HCT116 (cell line): ENCODE results near the gene LACRT. TPM values are rescaled to one million over a fixed set of nuclear protein-coding genes. Genes with fewer than 3 reads are reported as not detected.

Experiments used
- ATAC-seq: fragments of 200-7000 bp; cut with Tn5 transposase; 2 replicates; pipeline ENCODE4 v1.9.1; 2020; ENCODE audit warnings: mild to moderate bottlenecking, moderate library complexity
- BruUV-seq: library from RNA; stranded (reverse); fragments of 400-500 nt; replicated peaks from 2 replicates; lab custom pipeline; 2021; lab: Mats Ljungman, UMichigan
- CTCF ChIA-PET: fragments of 300-600 bp; sonication (Branson Sonifier 250); formaldehyde crosslinking; loops from one replicate; lab custom pipeline; 2021; ENCODE audit warnings: antibody characterized with exemption; lab: Charles Lee
- POLR2A ChIA-PET: fragments of 300-600, 350-600 bp; sonication (Branson Sonifier 250); formaldehyde crosslinking; loops from one replicate; lab custom pipeline; 2021; ENCODE audit warnings: antibody characterized with exemption; lab: Charles Lee
- RAD21 ChIA-PET, 2 experiments: fragments of 300-600 bp; sonication (Branson Sonifier 250); formaldehyde crosslinking; loops; one replicate each; lab custom pipeline; 2023; ENCODE audit warnings: low total read pairs in 2 of 2; ENCODE audit not compliant: uncharacterized antibody in 2 of 2, unreplicated experiment in 2 of 2, low non-redundant PET in 1 of 2; lab: Charles Lee
- DNase-seq: peaks from one replicate; pipeline ENCODE4 v3.0.0-alpha.2; 2010; ENCODE audit warnings: low read depth, low spot score
- H2AFZ ChIP-seq: fragments of 200-600 bp; shearing (Covaris generic), sonication (generic); 2 replicates; pipeline ENCODE4 v1.6.1; 2017; ENCODE audit warnings: low read depth, mixed run types, mixed read lengths, antibody characterized with exemption, low read length; ENCODE audit not compliant: poor library complexity, severe bottlenecking
- H3K27ac ChIP-seq: 2 replicates; pipeline ENCODE4 v1.5.1; 2012; ENCODE audit warnings: low read depth, low read length
- H3K27me3 ChIP-seq: fragments of 200-600 bp; sonication (generic); 2 replicates; pipeline ENCODE4 v1.6.1; 2016; ENCODE audit warnings: mixed run types, low read length, mixed read lengths; ENCODE audit not compliant: insufficient read depth
- H3K36me3 ChIP-seq, 2 experiments: fragments of 200-500 bp in 1 of 2; fragments of 200-600 bp in 1 of 2; sonication (Bioruptor generic) in 1 of 2; sonication (generic) in 1 of 2; 2 replicates each; pipeline versions ENCODE4 v1.5.1 to v1.6.1; 2014 to 2016; ENCODE audit warnings: low read length in 2 of 2, inconsistent platforms in 1 of 2, mixed read lengths in 1 of 2, mixed run types in 1 of 2; ENCODE audit not compliant: insufficient read depth in 2 of 2, control insufficient read depth in 1 of 2
- H3K4me1 ChIP-seq, 2 experiments: fragments of 200-600 bp in 1 of 2; sonication (generic) in 1 of 2; 2 replicates each; pipeline versions ENCODE4 v1.5.1 to v1.6.1; 2012 to 2017; ENCODE audit warnings: low read length in 2 of 2, inconsistent platforms in 1 of 2, mild to moderate bottlenecking in 1 of 2, mixed read lengths in 1 of 2, mixed run types in 1 of 2, moderate library complexity in 1 of 2; ENCODE audit not compliant: insufficient read depth in 2 of 2, control insufficient read depth in 1 of 2
- H3K4me2 ChIP-seq: fragments of 200-600 bp; sonication (generic); 2 replicates; pipeline ENCODE4 v1.6.1; 2017; ENCODE audit warnings: mixed run types, low read length, mixed read lengths
- H3K4me3 ChIP-seq, 2 experiments: fragments of 200-600 bp in 1 of 2; sonication (generic) in 1 of 2; replicated peaks in 1 of 2; 2 replicates each; pipeline ENCODE4 v1.5.1; 2011 to 2016; ENCODE audit warnings: low read length in 2 of 2, control low read depth in 1 of 2, low read depth in 1 of 2, mild to moderate bottlenecking in 1 of 2, mixed read lengths in 1 of 2, mixed run types in 1 of 2
- H3K79me2 ChIP-seq: fragments of 200-600 bp; sonication (generic); 2 replicates; pipeline ENCODE4 v1.6.1; 2017; ENCODE audit warnings: mild to moderate bottlenecking, mixed run types, low read length, moderate library complexity, mixed read lengths; ENCODE audit not compliant: insufficient read depth
- H3K9ac ChIP-seq: fragments of 200-600 bp; sonication (generic); 2 replicates; pipeline ENCODE4 v1.6.1; 2016; ENCODE audit warnings: low read length, mixed read lengths
- H3K9me2 ChIP-seq: fragments of 200-600 bp; sonication (generic), shearing (Covaris generic); 2 replicates; pipeline ENCODE4 v1.6.1; 2017; ENCODE audit warnings: mixed run types, mild to moderate bottlenecking, moderate library complexity; ENCODE audit not compliant: insufficient read depth
- H3K9me3 ChIP-seq, 2 experiments: fragments of 200-500 bp in 1 of 2; fragments of 200-600 bp in 1 of 2; sonication (Bioruptor generic) in 1 of 2; sonication (generic) in 1 of 2; 2 replicates each; pipeline ENCODE4 v1.6.1; 2014 to 2017; ENCODE audit warnings: low read length in 2 of 2, mixed read lengths in 2 of 2, inconsistent platforms in 1 of 2, low read depth in 1 of 2, mild to moderate bottlenecking in 1 of 2, mixed run types in 1 of 2, moderate library complexity in 1 of 2; ENCODE audit not compliant: control insufficient read depth in 1 of 2, insufficient read depth in 1 of 2
- H4K20me1 ChIP-seq: fragments of 200-600 bp; sonication (generic), shearing (Covaris generic); 2 replicates; pipeline ENCODE4 v1.6.1; 2017; ENCODE audit warnings: mixed run types, mild to moderate bottlenecking, moderate library complexity; ENCODE audit not compliant: insufficient read depth
- CBX3 ChIP-seq: IDR thresholded peaks from 2 replicates; pipeline ENCODE4 v1.6.1; 2012; ENCODE audit warnings: low read depth
- EGR1 ChIP-seq: IDR thresholded peaks from 2 replicates; pipeline ENCODE4 v1.6.1; 2012; ENCODE audit warnings: low read depth
- ELF1 ChIP-seq: IDR thresholded peaks from 2 replicates; pipeline ENCODE4 v1.6.1; 2012; ENCODE audit warnings: low read depth, borderline replicate concordance
- EZH2 ChIP-seq: fragments of 200-600 bp; sonication (generic); IDR thresholded peaks from 2 replicates; pipeline ENCODE4 v1.6.1; 2017; ENCODE audit warnings: antibody characterized with exemption, mixed run types
- EZH2phosphoT487 ChIP-seq: fragments of 200-600 bp; IDR thresholded peaks from 2 replicates; pipeline ENCODE4 v1.6.1; 2018; ENCODE audit warnings: antibody characterized with exemption, borderline replicate concordance
- FOSL1 ChIP-seq: IDR thresholded peaks from 2 replicates; pipeline ENCODE4 v1.6.1; 2012; ENCODE audit warnings: low read depth
- JUND ChIP-seq: IDR thresholded peaks from 2 replicates; pipeline ENCODE4 v1.6.1; 2012
- POLR2A ChIP-seq: IDR thresholded peaks from 2 replicates; pipeline ENCODE4 v1.7.0; 2011; ENCODE audit warnings: borderline replicate concordance; ENCODE audit not compliant: insufficient read depth, insufficient read length; ENCODE audit errors: extremely low read depth
- POLR2AphosphoS5 ChIP-seq: IDR thresholded peaks from 2 replicates; pipeline ENCODE4 v1.6.1; 2011; ENCODE audit warnings: mild to moderate bottlenecking, low read depth, low read length, moderate library complexity
- RAD21 ChIP-seq: IDR thresholded peaks from 2 replicates; pipeline ENCODE4 v1.6.1; 2012; ENCODE audit warnings: low read depth, mild to moderate bottlenecking
- SIN3A ChIP-seq: IDR thresholded peaks from 2 replicates; pipeline ENCODE4 v1.6.1; 2012; ENCODE audit warnings: low read depth
- TCF7L2 ChIP-seq: IDR thresholded peaks from 2 replicates; pipeline ENCODE4 v1.7.0; 2011; ENCODE audit warnings: borderline replicate concordance, inconsistent platforms; ENCODE audit not compliant: insufficient read depth, insufficient read length; ENCODE audit errors: extremely low read depth
- YY1 ChIP-seq: IDR thresholded peaks from 2 replicates; pipeline ENCODE4 v1.6.1; 2011; ENCODE audit warnings: low read length, low read depth, moderate library complexity, mild to moderate bottlenecking; ENCODE audit not compliant: insufficient replicate concordance; ENCODE audit errors: extremely low read depth
- ZFX ChIP-seq: fragments of 450-650 bp; IDR thresholded peaks from 2 replicates; pipeline ENCODE4 v1.6.1; 2017
- ZNF274 ChIP-seq: fragments of 200-500 bp; sonication (Bioruptor generic); IDR thresholded peaks from 2 replicates; pipeline ENCODE4 v1.6.1; 2014; ENCODE audit warnings: mild to moderate bottlenecking, low read depth, low read length, inconsistent platforms
- intact Hi-C: fragments of 100-400 bp; cut with micrococcal nuclease; formaldehyde crosslinking; loops from 2 replicates; pipeline ENCODE4 v1.10.0; 2022
- total RNA-seq: library from RNA; stranded (reverse); gene quantifications from one replicate; pipeline ENCODE4 v1.2.1, GENCODE V29; 2021; ENCODE audit not compliant: unreplicated experiment
- TF ChIP-seq, protein P1 (sequence below): IDR thresholded peaks from 2 replicates; pipeline ENCODE4 v1.6.1; 2012
- TF ChIP-seq, protein P2 (sequence below): IDR thresholded peaks from 2 replicates; pipeline ENCODE4 v1.6.1; 2012; ENCODE audit warnings: low read depth
- TF ChIP-seq, protein P3 (sequence below), 3 experiments: fragments of 200-600 bp in 1 of 3; sonication (generic) in 1 of 3; IDR thresholded peaks in 2 of 3; conservative IDR thresholded peaks in 1 of 3; 2 replicates each; pipeline ENCODE4 v1.5.1; 2012 to 2017; ENCODE audit warnings: low read depth in 2 of 3, low read length in 2 of 3, antibody characterized with exemption in 1 of 3, borderline replicate concordance in 1 of 3, control low read depth in 1 of 3, mild to moderate bottlenecking in 1 of 3, mixed read lengths in 1 of 3, mixed run types in 1 of 3, moderate library complexity in 1 of 3; ENCODE audit not compliant: insufficient read depth in 1 of 3
- TF ChIP-seq, protein P4 (sequence below): IDR thresholded peaks from 2 replicates; pipeline ENCODE4 v1.6.1; 2012

LACRT gene
- total RNA-seq, 1 experiment from 2014 or later: not detected

DNA sequence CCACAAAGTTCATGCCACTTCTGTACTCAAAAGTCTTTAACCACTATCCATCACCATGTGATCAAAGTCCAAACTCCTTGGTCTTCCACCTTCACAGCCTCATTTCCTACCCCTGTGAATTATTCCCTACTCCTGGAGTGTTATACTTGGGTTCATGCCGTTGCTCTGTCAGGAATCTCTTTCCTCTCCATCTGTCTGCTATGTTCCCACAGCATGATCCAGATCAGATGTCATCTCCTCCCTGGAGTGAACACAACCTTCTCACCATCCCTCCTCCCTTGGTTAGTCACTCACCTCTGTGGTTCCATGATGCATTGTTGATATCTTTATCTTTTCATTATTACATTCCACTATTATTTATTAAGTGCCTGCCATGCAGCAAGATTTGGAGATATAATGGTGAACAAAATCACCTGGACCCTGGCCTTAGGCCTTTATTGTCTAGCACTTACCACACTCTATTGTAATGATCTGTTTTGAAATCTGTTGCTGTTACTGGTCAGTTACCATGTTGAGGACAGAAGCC is 22.4 kb downstream of the LACRT start:
- BruUV-seq: no TSS peak
- Histone ChIP-seq H3K4me3 (no peak overlapping the region), H2AFZ (no peak overlapping the region), H3K4me1 (no peaks in the 10 kb centered on the region), H3K9me3 (no peaks in the 10 kb centered on the region), H4K20me1 (no peaks in the 10 kb centered on the region), H3K27ac (no peak overlapping the region), H3K9ac (no peak overlapping the region), H3K79me2 (no peaks in the 10 kb centered on the region), H3K4me2 (no peak overlapping the region), H3K36me3 (no peaks in the 10 kb centered on the region), H3K9me2 (no peaks in the 10 kb centered on the region), H3K27me3 (peaks cover 39% of the 10 kb centered on the region; the same call in 1 of the 2 replicates)
- CTCF ChIA-PET: interaction anchor here (1.0 kb wide), 1 partner anchor 10 kb away, joined by 3 read pairs; no protein-coding TSS in a partner anchor
- intact Hi-C loops: no loop called here
- TF ChIP-seq ZNF274 (no peak), JUND (no peak), SIN3A (no peak), ELF1 (no peak), EGR1 (no peak), FOSL1 (no peak), POLR2AphosphoS5 (no peak), EZH2 (no peak), EZH2phosphoT487 (no peak), RAD21 (no peak), POLR2A (no peak), TCF7L2 (no peak), ZFX (no peak), CBX3 (no peak), YY1 (no peak)
- TF ChIP-seq, protein P1, sequence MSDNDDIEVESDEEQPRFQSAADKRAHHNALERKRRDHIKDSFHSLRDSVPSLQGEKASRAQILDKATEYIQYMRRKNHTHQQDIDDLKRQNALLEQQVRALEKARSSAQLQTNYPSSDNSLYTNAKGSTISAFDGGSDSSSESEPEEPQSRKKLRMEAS: no peak
- TF ChIP-seq, protein P2, sequence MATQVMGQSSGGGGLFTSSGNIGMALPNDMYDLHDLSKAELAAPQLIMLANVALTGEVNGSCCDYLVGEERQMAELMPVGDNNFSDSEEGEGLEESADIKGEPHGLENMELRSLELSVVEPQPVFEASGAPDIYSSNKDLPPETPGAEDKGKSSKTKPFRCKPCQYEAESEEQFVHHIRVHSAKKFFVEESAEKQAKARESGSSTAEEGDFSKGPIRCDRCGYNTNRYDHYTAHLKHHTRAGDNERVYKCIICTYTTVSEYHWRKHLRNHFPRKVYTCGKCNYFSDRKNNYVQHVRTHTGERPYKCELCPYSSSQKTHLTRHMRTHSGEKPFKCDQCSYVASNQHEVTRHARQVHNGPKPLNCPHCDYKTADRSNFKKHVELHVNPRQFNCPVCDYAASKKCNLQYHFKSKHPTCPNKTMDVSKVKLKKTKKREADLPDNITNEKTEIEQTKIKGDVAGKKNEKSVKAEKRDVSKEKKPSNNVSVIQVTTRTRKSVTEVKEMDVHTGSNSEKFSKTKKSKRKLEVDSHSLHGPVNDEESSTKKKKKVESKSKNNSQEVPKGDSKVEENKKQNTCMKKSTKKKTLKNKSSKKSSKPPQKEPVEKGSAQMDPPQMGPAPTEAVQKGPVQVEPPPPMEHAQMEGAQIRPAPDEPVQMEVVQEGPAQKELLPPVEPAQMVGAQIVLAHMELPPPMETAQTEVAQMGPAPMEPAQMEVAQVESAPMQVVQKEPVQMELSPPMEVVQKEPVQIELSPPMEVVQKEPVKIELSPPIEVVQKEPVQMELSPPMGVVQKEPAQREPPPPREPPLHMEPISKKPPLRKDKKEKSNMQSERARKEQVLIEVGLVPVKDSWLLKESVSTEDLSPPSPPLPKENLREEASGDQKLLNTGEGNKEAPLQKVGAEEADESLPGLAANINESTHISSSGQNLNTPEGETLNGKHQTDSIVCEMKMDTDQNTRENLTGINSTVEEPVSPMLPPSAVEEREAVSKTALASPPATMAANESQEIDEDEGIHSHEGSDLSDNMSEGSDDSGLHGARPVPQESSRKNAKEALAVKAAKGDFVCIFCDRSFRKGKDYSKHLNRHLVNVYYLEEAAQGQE: no peak
- TF ChIP-seq, protein P3, sequence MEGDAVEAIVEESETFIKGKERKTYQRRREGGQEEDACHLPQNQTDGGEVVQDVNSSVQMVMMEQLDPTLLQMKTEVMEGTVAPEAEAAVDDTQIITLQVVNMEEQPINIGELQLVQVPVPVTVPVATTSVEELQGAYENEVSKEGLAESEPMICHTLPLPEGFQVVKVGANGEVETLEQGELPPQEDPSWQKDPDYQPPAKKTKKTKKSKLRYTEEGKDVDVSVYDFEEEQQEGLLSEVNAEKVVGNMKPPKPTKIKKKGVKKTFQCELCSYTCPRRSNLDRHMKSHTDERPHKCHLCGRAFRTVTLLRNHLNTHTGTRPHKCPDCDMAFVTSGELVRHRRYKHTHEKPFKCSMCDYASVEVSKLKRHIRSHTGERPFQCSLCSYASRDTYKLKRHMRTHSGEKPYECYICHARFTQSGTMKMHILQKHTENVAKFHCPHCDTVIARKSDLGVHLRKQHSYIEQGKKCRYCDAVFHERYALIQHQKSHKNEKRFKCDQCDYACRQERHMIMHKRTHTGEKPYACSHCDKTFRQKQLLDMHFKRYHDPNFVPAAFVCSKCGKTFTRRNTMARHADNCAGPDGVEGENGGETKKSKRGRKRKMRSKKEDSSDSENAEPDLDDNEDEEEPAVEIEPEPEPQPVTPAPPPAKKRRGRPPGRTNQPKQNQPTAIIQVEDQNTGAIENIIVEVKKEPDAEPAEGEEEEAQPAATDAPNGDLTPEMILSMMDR (IDR thresholded peaks at IDR 0.05 in 2 of 3, conservative IDR thresholded peaks at IDR 0.05 in 1 of 3; ENCODE audit: borderline replicate concordance in 1 of 3, insufficient read depth in 1 of 3, low read depth in 2 of 3, low read length in 2 of 3): no peak
- TF ChIP-seq, protein P4, sequence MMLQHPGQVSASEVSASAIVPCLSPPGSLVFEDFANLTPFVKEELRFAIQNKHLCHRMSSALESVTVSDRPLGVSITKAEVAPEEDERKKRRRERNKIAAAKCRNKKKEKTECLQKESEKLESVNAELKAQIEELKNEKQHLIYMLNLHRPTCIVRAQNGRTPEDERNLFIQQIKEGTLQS: no peak
- RAD21 ChIA-PET: no interaction called here
- ATAC-seq (no peak), DNase-seq (no peak)
- POLR2A ChIA-PET: no interaction called here
